ENCODE results near the gene RAC3. TPM values are rescaled to one million over a fixed set of nuclear protein-coding genes. Genes with fewer than 3 reads are reported as not detected.

The RAC3 gene
- total and polyA plus RNA-seq, 3 donors from 2014 or later = 42.3 to 102 (median 74.3) TPM

- Histone ChIP-seq H3K36me3 (ENCODE audit: low read depth, missing control alignments) (no peaks in the 10 kb centered on the region), H3K4me1 (peaks cover 28% of the 10 kb centered on the region), H3K4me3 (no peak overlapping the region), H3K27me3 (no peaks in the 10 kb centered on the region), H3K9me3 (no peaks in the 10 kb centered on the region), H3K27ac (no peak overlapping the region)
- DNase-seq = no peak
- 88 to 95% methylated on average over 3 to 9 of the region's 9 CpGs for WGBS, 2 donors
- no peak for TF ChIP-seq CTCF (IDR thresholded peaks at IDR 0.05)
- no peak for TF ChIP-seq POLR2A (IDR thresholded peaks at IDR 0.05)
- intact Hi-C loops (cut with DNase I; ENCODE audit: low total_unique reads) = no loop called here
Measured at GRCh38 chr17:82028966-82029365, 2.5 kb upstream of the RAC3 start.

GRCh38 chr17:82029391-82029790 is 2.1 kb upstream of the RAC3 start:
- Histone ChIP-seq H3K27ac (no peak overlapping the region), H3K27me3 (no peaks in the 10 kb centered on the region), H3K9me3 (no peaks in the 10 kb centered on the region), H3K36me3 (ENCODE audit: low read depth, missing control alignments) (no peaks in the 10 kb centered on the region), H3K4me1 (peaks cover 24% of the 10 kb centered on the region), H3K4me3 (no peak overlapping the region)
- peak; percentile 87 for DNase-seq
- TF ChIP-seq CTCF (IDR thresholded peaks at IDR 0.05) = no peak
- TF ChIP-seq POLR2A (IDR thresholded peaks at IDR 0.05) = no peak
- intact Hi-C loops (cut with DNase I; ENCODE audit: low total_unique reads) = no loop called here
- WGBS, 2 donors = 78 to 81% methylated on average over 8 to 16 of the region's 16 CpGs

- 34 to 40% methylated on average over 1 to 29 of the region's 31 CpGs for WGBS, 2 donors
- Histone ChIP-seq H3K4me1 (peaks cover 24% of the 10 kb centered on the region), H3K4me3 (peak overlapping the region in 1 of 2 donors; percentile 66), H3K36me3 (ENCODE audit: low read depth, missing control alignments) (no peaks in the 10 kb centered on the region), H3K9me3 (no peaks in the 10 kb centered on the region), H3K27ac (peak overlapping the region in 1 of 2 donors; percentile 68), H3K27me3 (no peaks in the 10 kb centered on the region)
- DNase-seq = no peak
- no peak for TF ChIP-seq CTCF (IDR thresholded peaks at IDR 0.05)
- no peak for TF ChIP-seq POLR2A (IDR thresholded peaks at IDR 0.05)
- intact Hi-C loops (cut with DNase I; ENCODE audit: low total_unique reads) = loop anchor here (10.0 kb wide), 1 partner anchor 125 kb away; no protein-coding TSS in a partner anchor
Measured at GRCh38 chr17:82029990-82030469, 1.4 kb upstream of the RAC3 start.

GRCh38 chr17:82030470-82031302 is 792 bp upstream of the RAC3 start:
- Histone ChIP-seq H3K27me3 (no peaks in the 10 kb centered on the region), H3K36me3 (ENCODE audit: low read depth, missing control alignments) (no peaks in the 10 kb centered on the region), H3K4me3 (peak overlapping the region; percentile 43 to 66), H3K27ac (peak overlapping the region; percentile 50 to 68), H3K4me1 (peaks cover 24% of the 10 kb centered on the region), H3K9me3 (no peaks in the 10 kb centered on the region)
- TF ChIP-seq CTCF (IDR thresholded peaks at IDR 0.05) (peak; percentile 90 to 98 (median 90)), POLR2A (IDR thresholded peaks at IDR 0.05) (no peak)
- intact Hi-C loops (cut with DNase I; ENCODE audit: low total_unique reads) = loop anchor here (10.0 kb wide), 1 partner anchor 124 kb away; no protein-coding TSS in a partner anchor
- peak; percentile 86 for DNase-seq
- 0% methylated on average over 24 to 41 of the region's 94 CpGs for WGBS, 2 donors

All from testis (tissue), 3 donors.